HepG2 (cell line): Measurements from ENCODE around the gene NOC2L.
"Not testable (repeated sequence)": the region's sequence is repeated elsewhere in the genome, so short reads cannot be mapped to it uniquely, and the experiment has no call there.

Experiments
- CTCF ChIP-seq: sonication (generic); formaldehyde crosslinking; IDR thresholded peaks from 2 replicates; pipeline ENCODE4 v1.5.0; 2020; ENCODE audit warnings: mild to moderate bottlenecking, missing genetic modification reagents, moderate library complexity
- EP300 ChIP-seq, 3 experiments: sonication (generic) in 1 of 3; formaldehyde crosslinking in 1 of 3; IDR thresholded peaks; 2 replicates each; pipeline versions ENCODE4 v1.5.1 to v1.6.1; 2011 to 2020; ENCODE audit warnings: low read depth in 2 of 3, low read length in 2 of 3, borderline replicate concordance in 1 of 3, improper control_type of control experiment in 1 of 3, mild to moderate bottlenecking in 1 of 3, missing genetic modification reagents in 1 of 3, moderate library complexity in 1 of 3
- HMG20B ChIP-seq: conservative IDR thresholded peaks from 2 replicates; pipeline ENCODE4 v1.6.1; 2016; ENCODE audit warnings: missing genetic modification reagents, missing compliant biosample characterization
- MYC ChIP-seq: sonication (generic); formaldehyde crosslinking; IDR thresholded peaks from 2 replicates; pipeline ENCODE4 v1.9.0; 2021; ENCODE audit warnings: missing genetic modification reagents, borderline replicate concordance
- PATZ1 ChIP-seq: sonication (generic); formaldehyde crosslinking; IDR thresholded peaks from 2 replicates; pipeline ENCODE4 v1.4.0; 2020; ENCODE audit warnings: missing genetic modification reagents
- SIN3A ChIP-seq: IDR thresholded peaks from 2 replicates; pipeline ENCODE4 v1.6.1; 2011; ENCODE audit warnings: low read depth, mild to moderate bottlenecking, control low read depth, low read length, borderline replicate concordance
- SP2 ChIP-seq: sonication (generic); formaldehyde crosslinking; IDR thresholded peaks from 2 replicates; pipeline ENCODE4 v1.5.1; 2020; ENCODE audit warnings: mild to moderate bottlenecking, missing genetic modification reagents
- USF2 ChIP-seq, 2 experiments: sonication (generic) in 1 of 2; formaldehyde crosslinking in 1 of 2; IDR thresholded peaks; 2 replicates each; pipeline versions ENCODE4 v1.5.1 to v1.6.1; 2011 to 2020; ENCODE audit warnings: borderline replicate concordance in 1 of 2, low read depth in 1 of 2, low read length in 1 of 2, mild to moderate bottlenecking in 1 of 2, missing genetic modification reagents in 1 of 2, moderate library complexity in 1 of 2
- ZMYM4 ChIP-seq: sonication (generic); formaldehyde crosslinking; IDR thresholded peaks from 2 replicates; pipeline ENCODE4 v1.8.1; 2023; ENCODE audit warnings: mild to moderate bottlenecking, missing genetic modification reagents

- not testable (repeated sequence) for TF ChIP-seq SP2; CTCF (CRISPR knock-in tag); SIN3A; ZMYM4; PATZ1 (CRISPR knock-in tag); MYC (CRISPR knock-in tag); HMG20B (CRISPR knock-in tag); EP300 (IDR thresholded peaks at IDR 0.05; ENCODE audit: low read depth in 2 of 2, low read length in 2 of 2); EP300 (CRISPR knock-in tag; IDR thresholded peaks at IDR 0.05; ENCODE audit: borderline replicate concordance); USF2 (IDR thresholded peaks at IDR 0.05; ENCODE audit: low read depth, low read length); USF2 (CRISPR knock-in tag; IDR thresholded peaks at IDR 0.05; ENCODE audit: borderline replicate concordance)
Measured at GRCh38 chr1:994546-994945, 35.5 kb upstream of the NOC2L start.
